OCI-LY3 (cell line): ENCODE results near the gene SH3PXD2A.

ENCODE experiments used
- EZH2phosphoT487 ChIP-seq: fragments of 200-600 bp; shearing (Covaris generic); IDR thresholded peaks from 2 replicates; pipeline ENCODE4 v1.6.1; 2018; ENCODE audit warnings: antibody characterized with exemption, mixed run types, low read depth
- TF ChIP-seq, protein P1 (sequence below): fragments of 200-600, 300-600 bp; sonication (generic); IDR thresholded peaks from 2 replicates; pipeline ENCODE4 v1.5.1; 2014; ENCODE audit warnings: antibody characterized with exemption, low read length, low read depth

DNA sequence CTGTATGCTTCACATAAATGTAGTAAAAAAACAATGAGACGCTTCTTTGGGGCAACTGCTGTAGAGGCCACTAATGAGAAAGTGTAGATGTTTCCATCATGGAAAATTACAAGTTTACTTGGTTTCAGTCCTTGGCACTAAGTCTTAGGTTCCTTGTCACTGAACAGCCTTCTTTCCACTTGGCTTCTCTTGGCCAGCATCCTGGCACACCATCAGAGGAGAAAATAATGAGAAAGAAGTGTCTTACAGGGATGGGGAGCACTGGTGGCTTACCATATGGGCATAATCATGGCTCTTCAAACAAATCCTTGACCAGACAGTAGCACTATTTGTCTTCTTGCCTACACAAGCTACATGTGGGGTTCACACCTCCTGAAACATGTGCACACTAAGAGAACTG is 22.5 kb upstream of the SH3PXD2A start:
- TF ChIP-seq, protein P1, sequence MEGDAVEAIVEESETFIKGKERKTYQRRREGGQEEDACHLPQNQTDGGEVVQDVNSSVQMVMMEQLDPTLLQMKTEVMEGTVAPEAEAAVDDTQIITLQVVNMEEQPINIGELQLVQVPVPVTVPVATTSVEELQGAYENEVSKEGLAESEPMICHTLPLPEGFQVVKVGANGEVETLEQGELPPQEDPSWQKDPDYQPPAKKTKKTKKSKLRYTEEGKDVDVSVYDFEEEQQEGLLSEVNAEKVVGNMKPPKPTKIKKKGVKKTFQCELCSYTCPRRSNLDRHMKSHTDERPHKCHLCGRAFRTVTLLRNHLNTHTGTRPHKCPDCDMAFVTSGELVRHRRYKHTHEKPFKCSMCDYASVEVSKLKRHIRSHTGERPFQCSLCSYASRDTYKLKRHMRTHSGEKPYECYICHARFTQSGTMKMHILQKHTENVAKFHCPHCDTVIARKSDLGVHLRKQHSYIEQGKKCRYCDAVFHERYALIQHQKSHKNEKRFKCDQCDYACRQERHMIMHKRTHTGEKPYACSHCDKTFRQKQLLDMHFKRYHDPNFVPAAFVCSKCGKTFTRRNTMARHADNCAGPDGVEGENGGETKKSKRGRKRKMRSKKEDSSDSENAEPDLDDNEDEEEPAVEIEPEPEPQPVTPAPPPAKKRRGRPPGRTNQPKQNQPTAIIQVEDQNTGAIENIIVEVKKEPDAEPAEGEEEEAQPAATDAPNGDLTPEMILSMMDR: no peak
- no peak for TF ChIP-seq EZH2phosphoT487
